ENCODE results near the gene RNF214.

RNF214 gene

DNA sequence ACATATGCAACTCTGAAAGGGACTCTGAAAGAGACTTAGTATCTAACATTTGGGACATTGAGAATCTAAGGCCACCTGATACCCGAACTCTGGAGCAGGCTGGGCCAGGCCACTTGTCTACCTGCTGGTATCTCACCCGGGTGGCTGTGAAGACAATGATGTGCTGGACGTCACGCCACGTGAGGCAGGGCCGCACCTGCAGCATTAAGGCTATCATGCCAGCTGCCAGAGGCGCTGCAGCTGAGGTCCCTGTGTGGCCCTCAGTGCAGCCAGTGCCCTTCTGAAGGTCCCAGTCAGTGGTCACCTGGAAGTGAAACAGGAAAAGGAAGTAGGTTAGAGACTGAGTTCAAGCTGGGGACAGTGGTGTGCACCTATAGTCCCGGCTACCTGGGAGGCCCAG is 13.0 kb upstream of the RNF214 start:
- Histone ChIP-seq H2AK5ac (ENCODE audit: low read length) (no peak overlapping the region), H3K14ac (ENCODE audit: low read length) (no peak overlapping the region), H3K4me3 (ENCODE audit: low read depth, low read length) (no peak overlapping the region), H4K12ac (ENCODE audit: low read depth, low read length) (no peak overlapping the region), H3K4me2 (ENCODE audit: low read length) (no peak overlapping the region), H3K79me2 (ENCODE audit: control insufficient read depth, insufficient read depth, low read length, poor library complexity) (peaks cover 2% of the 10 kb centered on the region), H4K8ac (ENCODE audit: low read depth, low read length) (no peak overlapping the region), H3K9ac (ENCODE audit: low read length) (no peak overlapping the region), H3K18ac (ENCODE audit: low read length) (no peak overlapping the region), H3K36me3 (ENCODE audit: control insufficient read depth in 1 of 2, insufficient read depth in 2 of 2, low read length in 2 of 2) (peaks cover 54 to 69% of the 10 kb centered on the region in 2 experiments), H3K23ac (ENCODE audit: low read length) (no peak overlapping the region), H3K79me1 (ENCODE audit: low read length) (no peaks in the 10 kb centered on the region), H2BK5ac (ENCODE audit: low read depth, low read length, poor library complexity) (no peak overlapping the region), H3K27ac (ENCODE audit: low read depth, low read length) (no peak overlapping the region), H3K27me3 (ENCODE audit: insufficient read depth, low read length) (no peaks in the 10 kb centered on the region), H3K9me3 (ENCODE audit: insufficient read depth, low read depth, low read length) (no peaks in the 10 kb centered on the region), H4K91ac (ENCODE audit: low read depth, low read length) (no peak overlapping the region), H2BK12ac (ENCODE audit: low read length) (no peak overlapping the region), H2BK120ac (ENCODE audit: insufficient read depth, low read length, poor library complexity) (no peak overlapping the region), H3K4ac (ENCODE audit: low read depth, low read length) (no peak overlapping the region), H3K4me1 (ENCODE audit: control insufficient read depth in 1 of 2, insufficient read depth in 2 of 2, low read length in 2 of 2) (peaks cover 0 to 5% of the 10 kb centered on the region in 2 experiments), H2AFZ (ENCODE audit: insufficient read depth, low read length, poor library complexity) (no peak overlapping the region)
- no peak for DNase-seq
- no CpG with 5 or more reads among the region's 8 CpGs for WGBS (ENCODE audit: extremely low coverage, insufficient coverage, insufficient read length)

DNA sequence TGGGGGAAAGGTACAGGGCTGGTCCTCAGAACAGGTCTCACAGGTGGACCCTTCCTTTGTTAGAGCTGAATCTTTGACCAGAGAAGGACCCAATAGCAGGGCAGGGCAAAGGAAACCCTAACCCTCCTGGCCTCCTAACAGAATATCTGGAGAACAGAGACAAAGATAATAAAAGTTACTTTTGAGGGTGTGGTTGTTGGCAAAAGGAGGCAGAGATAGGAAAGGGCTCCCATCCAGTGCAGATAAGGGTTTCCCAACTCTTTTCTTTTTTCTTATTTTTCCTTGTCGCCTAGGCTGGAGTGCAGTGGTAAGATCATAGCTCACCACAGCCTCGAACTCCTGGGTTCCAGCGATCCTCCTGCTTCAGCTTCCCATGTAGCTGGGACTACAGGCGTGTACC is 12.5 kb upstream of the RNF214 start:
- H3K79me1 ChIP-seq (ENCODE audit: low read length): no peaks in the 10 kb centered on the region
- no peak overlapping the region for H3K4me2 ChIP-seq (ENCODE audit: low read length)
- H3K36me3 ChIP-seq (ENCODE audit: control insufficient read depth in 1 of 2, insufficient read depth in 2 of 2, low read length in 2 of 2): peaks cover 55 to 68% of the 10 kb centered on the region in 2 experiments
- no peak overlapping the region for H3K4me3 ChIP-seq (ENCODE audit: low read depth, low read length)
- H3K9ac ChIP-seq (ENCODE audit: low read length): no peak overlapping the region
- H3K79me2 ChIP-seq (ENCODE audit: control insufficient read depth, insufficient read depth, low read length, poor library complexity): peaks cover 2% of the 10 kb centered on the region
- H3K18ac ChIP-seq (ENCODE audit: low read length): no peak overlapping the region
- H3K23ac ChIP-seq (ENCODE audit: low read length): no peak overlapping the region
- H3K9me3 ChIP-seq (ENCODE audit: insufficient read depth, low read depth, low read length): no peaks in the 10 kb centered on the region
- H2BK120ac ChIP-seq (ENCODE audit: insufficient read depth, low read length, poor library complexity): no peak overlapping the region
- no peak overlapping the region for H4K8ac ChIP-seq (ENCODE audit: low read depth, low read length)
- H4K91ac ChIP-seq (ENCODE audit: low read depth, low read length): no peak overlapping the region
- no peaks in the 10 kb centered on the region for H3K27me3 ChIP-seq (ENCODE audit: insufficient read depth, low read length)
- no peak overlapping the region for H3K14ac ChIP-seq (ENCODE audit: low read length)
- no peak overlapping the region for H2AFZ ChIP-seq (ENCODE audit: insufficient read depth, low read length, poor library complexity)
- H2BK5ac ChIP-seq (ENCODE audit: low read depth, low read length, poor library complexity): no peak overlapping the region
- no peak overlapping the region for H3K27ac ChIP-seq (ENCODE audit: low read depth, low read length)
- WGBS (ENCODE audit: extremely low coverage, insufficient coverage, insufficient read length): no CpG with 5 or more reads among the region's 4 CpGs
- no peak overlapping the region for H2AK5ac ChIP-seq (ENCODE audit: low read length)
- H2BK12ac ChIP-seq (ENCODE audit: low read length): no peak overlapping the region
- no peak overlapping the region for H3K4ac ChIP-seq (ENCODE audit: low read depth, low read length)
- H4K12ac ChIP-seq (ENCODE audit: low read depth, low read length): no peak overlapping the region
- H3K4me1 ChIP-seq (ENCODE audit: control insufficient read depth in 1 of 2, insufficient read depth in 2 of 2, low read length in 2 of 2): peaks cover 0 to 5% of the 10 kb centered on the region in 2 experiments
- DNase-seq: no peak

DNA sequence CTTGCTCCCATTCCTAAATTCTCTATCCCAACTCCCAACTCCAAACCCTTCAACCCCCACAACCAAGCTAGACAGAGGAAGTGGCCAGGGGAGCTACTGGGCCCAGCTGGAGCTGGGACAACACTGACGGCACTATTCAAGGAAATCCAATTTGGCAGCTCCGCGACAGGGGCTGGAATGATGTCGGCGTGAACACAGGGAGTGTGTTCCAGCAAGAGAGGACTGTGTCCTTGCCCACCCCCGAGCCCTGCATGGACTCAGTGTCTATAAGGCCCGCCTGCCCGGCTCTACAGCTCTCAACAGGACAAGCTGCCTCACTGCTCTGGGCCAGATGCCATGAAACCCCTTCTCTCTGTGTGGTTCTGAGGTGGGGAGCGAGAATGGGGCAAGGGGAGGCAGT is 11.9 kb upstream of the RNF214 start:
- no peaks in the 10 kb centered on the region for H3K79me1 ChIP-seq (ENCODE audit: low read length)
- no peak overlapping the region for H4K12ac ChIP-seq (ENCODE audit: low read depth, low read length)
- H3K4me2 ChIP-seq (ENCODE audit: low read length): no peak overlapping the region
- H2AK5ac ChIP-seq (ENCODE audit: low read length): no peak overlapping the region
- no peak overlapping the region for H4K8ac ChIP-seq (ENCODE audit: low read depth, low read length)
- no CpG with 5 or more reads among the region's 9 CpGs for WGBS (ENCODE audit: extremely low coverage, insufficient coverage, insufficient read length)
- H3K27me3 ChIP-seq (ENCODE audit: insufficient read depth, low read length): no peaks in the 10 kb centered on the region
- no peak overlapping the region for H3K23ac ChIP-seq (ENCODE audit: low read length)
- no peaks in the 10 kb centered on the region for H3K9me3 ChIP-seq (ENCODE audit: insufficient read depth, low read depth, low read length)
- no peak overlapping the region for H3K18ac ChIP-seq (ENCODE audit: low read length)
- no peak overlapping the region for H2BK5ac ChIP-seq (ENCODE audit: low read depth, low read length, poor library complexity)
- no peak for DNase-seq
- H3K4ac ChIP-seq (ENCODE audit: low read depth, low read length): no peak overlapping the region
- H3K36me3 ChIP-seq (ENCODE audit: control insufficient read depth in 1 of 2, insufficient read depth in 2 of 2, low read length in 2 of 2): peaks cover 60 to 72% of the 10 kb centered on the region in 2 experiments
- peaks cover 0 to 5% of the 10 kb centered on the region in 2 experiments for H3K4me1 ChIP-seq (ENCODE audit: control insufficient read depth in 1 of 2, insufficient read depth in 2 of 2, low read length in 2 of 2)
- H3K27ac ChIP-seq (ENCODE audit: low read depth, low read length): no peak overlapping the region
- no peak overlapping the region for H3K9ac ChIP-seq (ENCODE audit: low read length)
- no peak overlapping the region for H3K14ac ChIP-seq (ENCODE audit: low read length)
- peaks cover 2% of the 10 kb centered on the region for H3K79me2 ChIP-seq (ENCODE audit: control insufficient read depth, insufficient read depth, low read length, poor library complexity)
- H2BK120ac ChIP-seq (ENCODE audit: insufficient read depth, low read length, poor library complexity): no peak overlapping the region
- H3K4me3 ChIP-seq (ENCODE audit: low read depth, low read length): no peak overlapping the region
- H2AFZ ChIP-seq (ENCODE audit: insufficient read depth, low read length, poor library complexity): no peak overlapping the region
- H4K91ac ChIP-seq (ENCODE audit: low read depth, low read length): no peak overlapping the region
- H2BK12ac ChIP-seq (ENCODE audit: low read length): no peak overlapping the region

DNA sequence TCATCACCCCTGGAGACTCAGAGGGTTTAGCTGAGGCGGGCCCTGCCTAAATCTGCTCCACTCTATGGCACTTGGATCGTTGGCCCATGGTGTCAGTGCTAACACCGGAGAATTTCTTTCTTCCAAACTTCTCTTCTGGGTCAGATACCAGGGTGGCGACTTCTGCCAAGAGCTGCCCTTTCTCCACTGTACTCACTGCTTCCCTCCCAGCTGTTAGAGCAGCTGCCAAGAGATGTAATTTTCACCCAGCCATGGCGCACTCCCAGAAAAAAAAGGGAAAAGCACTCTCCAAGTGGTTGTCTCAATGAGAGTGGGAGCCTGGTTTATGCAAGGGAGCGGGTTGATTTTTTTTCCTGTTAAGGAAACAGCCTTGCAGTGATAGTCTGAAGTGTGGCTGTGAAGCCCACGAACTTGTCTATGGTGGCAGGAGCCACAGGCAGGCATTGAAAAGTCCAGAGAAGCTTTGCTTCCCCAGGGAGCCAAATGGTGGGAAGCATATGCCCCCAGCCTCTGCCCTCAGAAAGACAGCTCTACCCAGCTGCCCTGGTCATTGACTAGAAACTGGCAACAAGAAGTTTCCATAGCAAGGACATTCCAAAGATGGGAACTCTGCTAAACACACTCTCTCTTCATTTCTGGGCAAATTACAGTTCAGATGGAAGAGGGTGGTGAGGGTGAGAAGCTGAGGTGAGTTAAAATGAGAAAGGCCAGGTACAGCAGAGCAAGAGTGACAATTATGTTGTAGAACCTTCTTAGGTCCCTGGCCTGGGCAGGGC is 11.3 kb upstream of the RNF214 start:
- H3K14ac ChIP-seq (ENCODE audit: low read length): no peak overlapping the region
- H2BK120ac ChIP-seq (ENCODE audit: insufficient read depth, low read length, poor library complexity): no peak overlapping the region
- peaks cover 2% of the 10 kb centered on the region for H3K79me2 ChIP-seq (ENCODE audit: control insufficient read depth, insufficient read depth, low read length, poor library complexity)
- H4K12ac ChIP-seq (ENCODE audit: low read depth, low read length): no peak overlapping the region
- no peak overlapping the region for H2AFZ ChIP-seq (ENCODE audit: insufficient read depth, low read length, poor library complexity)
- no peak overlapping the region for H3K9ac ChIP-seq (ENCODE audit: low read length)
- no peak overlapping the region for H3K4me2 ChIP-seq (ENCODE audit: low read length)
- H2BK12ac ChIP-seq (ENCODE audit: low read length): no peak overlapping the region
- no CpG with 5 or more reads among the region's 7 CpGs for WGBS (ENCODE audit: extremely low coverage, insufficient coverage, insufficient read length)
- H2AK5ac ChIP-seq (ENCODE audit: low read length): no peak overlapping the region
- H2BK5ac ChIP-seq (ENCODE audit: low read depth, low read length, poor library complexity): no peak overlapping the region
- H3K4me3 ChIP-seq (ENCODE audit: low read depth, low read length): no peak overlapping the region
- no peak overlapping the region for H3K4ac ChIP-seq (ENCODE audit: low read depth, low read length)
- no peak overlapping the region for H3K18ac ChIP-seq (ENCODE audit: low read length)
- H3K79me1 ChIP-seq (ENCODE audit: low read length): no peaks in the 10 kb centered on the region
- no peak overlapping the region for H4K91ac ChIP-seq (ENCODE audit: low read depth, low read length)
- H3K9me3 ChIP-seq (ENCODE audit: insufficient read depth, low read depth, low read length): no peaks in the 10 kb centered on the region
- H3K27ac ChIP-seq (ENCODE audit: low read depth, low read length): no peak overlapping the region
- H4K8ac ChIP-seq (ENCODE audit: low read depth, low read length): no peak overlapping the region
- H3K36me3 ChIP-seq (ENCODE audit: control insufficient read depth in 1 of 2, insufficient read depth in 2 of 2, low read length in 2 of 2): peaks cover 60 to 71% of the 10 kb centered on the region in 2 experiments
- H3K23ac ChIP-seq (ENCODE audit: low read length): no peak overlapping the region
- H3K27me3 ChIP-seq (ENCODE audit: insufficient read depth, low read length): no peaks in the 10 kb centered on the region
- DNase-seq: no peak
- H3K4me1 ChIP-seq (ENCODE audit: control insufficient read depth in 1 of 2, insufficient read depth in 2 of 2, low read length in 2 of 2): peaks cover 0 to 5% of the 10 kb centered on the region in 2 experiments
